Osteoblast (primary cell): Measurements from ENCODE around the gene NTSR2. TPM values are rescaled to one million over a fixed set of nuclear protein-coding genes. Genes with fewer than 3 reads are reported as not detected.

Source experiments
- DNase-seq: peaks from one replicate; pipeline ENCODE4 v3.0.0; 2011; ENCODE audit warnings: low spot score, mixed read lengths; ENCODE audit not compliant: insufficient read length; ENCODE audit errors: missing footprints
- H2AFZ ChIP-seq: 2 replicates; pipeline ENCODE4 v1.6.0; 2011; ENCODE audit warnings: mild to moderate bottlenecking, low read length
- H3K27ac ChIP-seq: 2 replicates; pipeline ENCODE4 v1.5.1; 2011; ENCODE audit warnings: mild to moderate bottlenecking, low read depth, low read length, moderate library complexity
- H3K27me3 ChIP-seq: 2 replicates; pipeline ENCODE4 v1.6.0; 2012; ENCODE audit warnings: mild to moderate bottlenecking, control low read depth, inconsistent platforms, low read length, moderate library complexity; ENCODE audit not compliant: insufficient read depth
- H3K36me3 ChIP-seq: 2 replicates; pipeline ENCODE4 v1.5.1; 2011; ENCODE audit warnings: mild to moderate bottlenecking, low read length, control low read depth, moderate library complexity; ENCODE audit not compliant: insufficient read depth
- H3K4me1 ChIP-seq: 2 replicates; pipeline ENCODE4 v1.5.1; 2011; ENCODE audit warnings: mild to moderate bottlenecking, low read length, control low read depth, moderate library complexity; ENCODE audit not compliant: insufficient read depth
- H3K4me2 ChIP-seq: 2 replicates; pipeline ENCODE4 v1.6.0; 2011; ENCODE audit warnings: mild to moderate bottlenecking, low read length; ENCODE audit not compliant: insufficient read depth
- H3K4me3 ChIP-seq: fragments of 200-600 bp; sonication (generic); 3 replicates; pipeline ENCODE4 v1.5.1; 2012; ENCODE audit warnings: mild to moderate bottlenecking, low read length, inconsistent platforms; ENCODE audit not compliant: insufficient read depth
- H3K79me2 ChIP-seq: 2 replicates; pipeline ENCODE4 v1.6.0; 2012; ENCODE audit warnings: mild to moderate bottlenecking, low read length, control low read depth, inconsistent platforms; ENCODE audit not compliant: insufficient read depth
- H3K9me3 ChIP-seq: 2 replicates; pipeline ENCODE4 v1.5.1; 2011; ENCODE audit warnings: low read depth, low read length, control low read depth
- H4K20me1 ChIP-seq: 2 replicates; pipeline ENCODE4 v1.6.0; 2012; ENCODE audit warnings: mild to moderate bottlenecking, low read length, control low read depth; ENCODE audit not compliant: insufficient read depth
- CTCF ChIP-seq: IDR thresholded peaks from 2 replicates; pipeline ENCODE4 v1.5.1; 2011; ENCODE audit warnings: mild to moderate bottlenecking, low read depth, low read length, moderate library complexity; ENCODE audit errors: extremely low read depth
- total RNA-seq: library from RNA; depleted of rRNA; stranded (reverse); fragments of >200 nt; gene quantifications from 2 replicates; pipeline ENCODE4 v1.2.3, GENCODE V29; 2012

Gene NTSR2
- total RNA-seq, 1 donor, result not detected

- TF ChIP-seq CTCF, result no peak
- H3K27me3 ChIP-seq, result peaks cover 31% of the 10 kb centered on the region
- H3K4me1 ChIP-seq, result peaks cover 9% of the 10 kb centered on the region
- H2AFZ ChIP-seq, result no peak overlapping the region
- no peak overlapping the region for H3K27ac ChIP-seq
- H3K4me3 ChIP-seq, result no peak overlapping the region
- H3K36me3 ChIP-seq, result no peaks in the 10 kb centered on the region
- no peak overlapping the region for H3K4me2 ChIP-seq
- DNase-seq, result no peak
- no peaks in the 10 kb centered on the region for H3K9me3 ChIP-seq
- H4K20me1 ChIP-seq, result no peaks in the 10 kb centered on the region
- H3K79me2 ChIP-seq, result no peaks in the 10 kb centered on the region
These were observed 15.0 kb upstream of the NTSR2 start for GRCh38 chr2:11684894-11685460.

- no peak overlapping the region for H3K4me3 ChIP-seq
These were observed 14.0 kb upstream of the NTSR2 start for GRCh38 chr2:11683966-11684365.

GRCh38 chr2:11683476-11683875 lies 13.5 kb upstream of the NTSR2 start:
- peaks cover 37% of the 10 kb centered on the region for H3K27me3 ChIP-seq
- no peaks in the 10 kb centered on the region for H3K79me2 ChIP-seq
- no peak overlapping the region for H2AFZ ChIP-seq
- peaks cover 5% of the 10 kb centered on the region for H3K4me1 ChIP-seq
- H3K9me3 ChIP-seq, result no peaks in the 10 kb centered on the region
- no peak overlapping the region for H3K27ac ChIP-seq
- H3K4me3 ChIP-seq, result no peak overlapping the region
- no peak overlapping the region for H3K4me2 ChIP-seq
- TF ChIP-seq CTCF, result no peak
- DNase-seq, result no peak
- no peaks in the 10 kb centered on the region for H4K20me1 ChIP-seq
- H3K36me3 ChIP-seq, result no peaks in the 10 kb centered on the region

More at GRCh38 chr2:11683966-11684365, 14.0 kb upstream of the NTSR2 start:
- Histone ChIP-seq H3K4me2 (no peak overlapping the region), H3K27me3 (peaks cover 33% of the 10 kb centered on the region), H2AFZ (no peak overlapping the region), H3K79me2 (no peaks in the 10 kb centered on the region), H4K20me1 (no peaks in the 10 kb centered on the region), H3K9me3 (no peaks in the 10 kb centered on the region), H3K4me1 (peaks cover 9% of the 10 kb centered on the region), H3K36me3 (no peaks in the 10 kb centered on the region), H3K27ac (no peak overlapping the region)
- TF ChIP-seq CTCF, result no peak
- DNase-seq, result no peak

GRCh38 chr2:11682590-11682915 lies 12.6 kb upstream of the NTSR2 start:
- H3K79me2 ChIP-seq, result no peaks in the 10 kb centered on the region
- no peak overlapping the region for H3K4me2 ChIP-seq
- no peaks in the 10 kb centered on the region for H4K20me1 ChIP-seq
- H3K9me3 ChIP-seq, result no peaks in the 10 kb centered on the region
- no peaks in the 10 kb centered on the region for H3K36me3 ChIP-seq
- no peak overlapping the region for H3K27ac ChIP-seq
- no peak for TF ChIP-seq CTCF
- no peak overlapping the region for H3K4me3 ChIP-seq
- DNase-seq, result no peak
- H3K4me1 ChIP-seq, result no peaks in the 10 kb centered on the region
- peaks cover 45% of the 10 kb centered on the region for H3K27me3 ChIP-seq
- no peak overlapping the region for H2AFZ ChIP-seq
